ENCODE results near the gene RBP5.
A peak's percentile ranks its signal among the peaks of the same experiment; 100 is the strongest.

The RBP5 gene

GRCh38 chr12:7128681-7129286 is at the start of gene RBP5:
RBP5 (minus strand) TSS chr12:7128889; CDS start chr12:7128775, 114 bp downstream.
- no peak for DNase-seq (ENCODE audit: low spot score)

GRCh38 chr12:7178481-7178880 is 49.8 kb upstream of the RBP5 start:
- DNase-seq (ENCODE audit: low spot score): no peak

- DNase-seq (ENCODE audit: low spot score): no peak
Measured at GRCh38 chr12:7176595-7176994, 47.9 kb upstream of the RBP5 start.

GRCh38 chr12:7175493-7175892 is 46.8 kb upstream of the RBP5 start:
- DNase-seq (ENCODE audit: low spot score): no peak

- no peak for DNase-seq (ENCODE audit: low spot score)
Measured at GRCh38 chr12:7171854-7172253, 43.2 kb upstream of the RBP5 start.

- DNase-seq (ENCODE audit: low spot score): no peak
Measured at GRCh38 chr12:7169951-7170350, 41.3 kb upstream of the RBP5 start.

GRCh38 chr12:7162691-7163114 is 34.0 kb upstream of the RBP5 start:
- peak; percentile 90 for DNase-seq (ENCODE audit: low spot score)

GRCh38 chr12:7161811-7162210 is 33.1 kb upstream of the RBP5 start:
- DNase-seq (ENCODE audit: low spot score): no peak

GRCh38 chr12:7161327-7161726 is 32.6 kb upstream of the RBP5 start:
- no peak for DNase-seq (ENCODE audit: low spot score)

- DNase-seq (ENCODE audit: low spot score): no peak
Measured at GRCh38 chr12:7160183-7160582, 31.5 kb upstream of the RBP5 start.

- DNase-seq (ENCODE audit: low spot score): no peak
Measured at GRCh38 chr12:7158781-7159609, 30.3 kb upstream of the RBP5 start.

GRCh38 chr12:7157391-7157790 is 28.7 kb upstream of the RBP5 start:
- no peak for DNase-seq (ENCODE audit: low spot score)

- DNase-seq (ENCODE audit: low spot score): no peak
Measured at GRCh38 chr12:7156259-7157197, 27.8 kb upstream of the RBP5 start.

GRCh38 chr12:7155471-7156034 is 26.9 kb upstream of the RBP5 start:
- DNase-seq (ENCODE audit: low spot score): no peak

GRCh38 chr12:7154901-7155470 is 26.3 kb upstream of the RBP5 start:
- no peak for DNase-seq (ENCODE audit: low spot score)

GRCh38 chr12:7154042-7154441 is 25.4 kb upstream of the RBP5 start:
- DNase-seq (ENCODE audit: low spot score): no peak

GRCh38 chr12:7152818-7153217 is 24.1 kb upstream of the RBP5 start:
- no peak for DNase-seq (ENCODE audit: low spot score)

GRCh38 chr12:7151532-7151931 is 22.8 kb upstream of the RBP5 start:
- DNase-seq (ENCODE audit: low spot score): no peak

GRCh38 chr12:7150841-7151240 is 22.2 kb upstream of the RBP5 start:
- no peak for DNase-seq (ENCODE audit: low spot score)

GRCh38 chr12:7150356-7150755 is 21.7 kb upstream of the RBP5 start:
- DNase-seq (ENCODE audit: low spot score): no peak

GRCh38 chr12:7146906-7147305 is 18.2 kb upstream of the RBP5 start:
- DNase-seq (ENCODE audit: low spot score): no peak

- DNase-seq (ENCODE audit: low spot score): no peak
Measured at GRCh38 chr12:7146228-7146627, 17.5 kb upstream of the RBP5 start.

Data from SW480 (cell line).